Measurements from ENCODE around the gene RELL2.

Gene RELL2

GRCh38 chr5:141636413-141637122 lies at the start of gene RELL2, which contains the start of gene HDAC3:
RELL2 (plus strand) TSS chr5:141636997; CDS start chr5:141638226, 1,229 bp downstream.
HDAC3 (minus strand) TSS chr5:141636849; CDS start chr5:141636790, 59 bp downstream.
- H3K27ac ChIP-seq, result peak within 1 kb of the TSS; percentile 88
- TF ChIP-seq ZFX (IDR thresholded peaks at IDR 0.05; ENCODE audit: borderline replicate concordance), result no peak
- no peak for TF ChIP-seq CTCF (IDR thresholded peaks at IDR 0.05)

GRCh38 chr5:141590127-141590526 lies 46.7 kb upstream of the RELL2 start:
- no peak overlapping the region for H3K27ac ChIP-seq
- TF ChIP-seq CTCF (IDR thresholded peaks at IDR 0.05) (no peak), ZFX (IDR thresholded peaks at IDR 0.05; ENCODE audit: borderline replicate concordance) (no peak)

- no peak overlapping the region for H3K27ac ChIP-seq
- TF ChIP-seq ZFX (IDR thresholded peaks at IDR 0.05; ENCODE audit: borderline replicate concordance) (no peak), CTCF (IDR thresholded peaks at IDR 0.05) (no peak)
Measured at GRCh38 chr5:141596867-141597266, 39.9 kb upstream of the RELL2 start.

GRCh38 chr5:141597394-141597793 lies 39.4 kb upstream of the RELL2 start:
- TF ChIP-seq ZFX (IDR thresholded peaks at IDR 0.05; ENCODE audit: borderline replicate concordance), result no peak
- TF ChIP-seq CTCF (IDR thresholded peaks at IDR 0.05), result no peak
- H3K27ac ChIP-seq, result no peak overlapping the region

GRCh38 chr5:141597814-141598213 lies 39.0 kb upstream of the RELL2 start:
- TF ChIP-seq CTCF (IDR thresholded peaks at IDR 0.05) (no peak), ZFX (IDR thresholded peaks at IDR 0.05; ENCODE audit: borderline replicate concordance) (no peak)
- H3K27ac ChIP-seq, result no peak overlapping the region

GRCh38 chr5:141598391-141599345 lies 38.1 kb upstream of the RELL2 start:
- TF ChIP-seq CTCF (IDR thresholded peaks at IDR 0.05) (no peak), ZFX (IDR thresholded peaks at IDR 0.05; ENCODE audit: borderline replicate concordance) (no peak)
- H3K27ac ChIP-seq, result peak overlapping the region; percentile 5; the same call in 1 of the 2 replicates

Measured in 22Rv1 (cell line).